Ascending aorta (tissue), 2 donors: ENCODE measurements around the gene ANKRD40CL. TPM values are rescaled to one million over a fixed set of nuclear protein-coding genes. Genes with fewer than 3 reads are reported as not detected.

Experiments used
- DNase-seq, 2 donors: peaks; one replicate each; pipeline ENCODE4 v3.0.0-alpha.2; 2019; ENCODE audit warnings: low spot score in 2 of 2
- H3K27ac ChIP-seq, 2 donors: fragments of 200-600 bp; sonication (generic); one replicate each; pipeline ENCODE4 v1.5.1; 2016 to 2017; ENCODE audit warnings: mild to moderate bottlenecking in 1 of 2
- H3K27me3 ChIP-seq: fragments of 200-600 bp; sonication (generic); one replicate; pipeline ENCODE4 v1.5.1; 2017
- H3K36me3 ChIP-seq, 2 donors: fragments of 200-600 bp; sonication (generic); one replicate each; pipeline ENCODE4 v1.5.1; 2016
- H3K4me1 ChIP-seq, 2 donors: fragments of 200-600 bp; sonication (generic); one replicate each; pipeline ENCODE4 v1.5.1; 2016 to 2017; ENCODE audit warnings: mild to moderate bottlenecking in 1 of 2
- H3K4me3 ChIP-seq, 2 donors: fragments of 200-600 bp; sonication (generic); one replicate each; pipeline ENCODE4 v1.5.1; 2016 to 2017; ENCODE audit warnings: mild to moderate bottlenecking in 1 of 2
- H3K9me3 ChIP-seq, 2 donors: fragments of 200-600 bp; sonication (generic); one replicate each; pipeline ENCODE4 v1.5.1; 2016
- CTCF ChIP-seq, 3 experiments: fragments of 200-600 bp in 2 of 3; fragments of 450-650 bp in 1 of 3; sonication (generic) in 2 of 3; IDR thresholded peaks; one replicate each; pipeline ENCODE4 v1.5.1; 2016 to 2019; ENCODE audit warnings: antibody characterized with exemption in 3 of 3, mild to moderate bottlenecking in 1 of 3, moderate library complexity in 1 of 3
- intact Hi-C: fragments of 100-400 bp; cut with DNase I; formaldehyde crosslinking; loops from one replicate; pipeline ENCODE4 v1.15.1; 2023
- total RNA-seq: library from RNA; depleted of rRNA; stranded (reverse); fragments of >200 nt; gene quantifications from one replicate; pipeline ENCODE4 v1.1.0, GENCODE V29; 2016

ANKRD40CL gene, protein sequence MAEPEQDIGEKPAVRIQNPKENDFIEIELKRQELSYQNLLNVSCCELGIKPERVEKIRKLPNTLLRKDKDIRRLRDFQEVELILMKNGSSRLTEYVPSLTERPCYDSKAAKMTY
- total RNA-seq, result not detected

DNA sequence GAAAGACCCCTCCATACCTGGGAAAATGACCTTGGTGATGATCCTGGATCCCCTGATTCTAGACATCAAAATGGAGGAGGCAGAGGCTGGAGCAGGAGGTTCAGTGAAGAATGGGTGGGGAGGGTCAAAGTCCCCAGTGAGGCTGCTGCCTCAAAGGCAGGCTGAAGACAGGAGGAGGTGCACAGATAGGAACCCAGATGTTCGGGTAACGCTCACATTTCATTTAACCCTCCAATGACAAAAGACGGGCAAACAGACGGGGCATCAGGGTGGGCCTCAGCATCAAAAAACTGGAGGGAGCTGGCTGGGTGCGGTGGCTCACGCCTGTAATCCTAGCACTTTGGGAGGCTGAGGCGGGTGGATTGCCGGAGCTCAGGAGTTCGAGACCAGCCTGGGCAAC, at the start of gene ANKRD40CL:
ANKRD40CL (minus strand) TSS at position 73 of the 400 bp plus-strand sequence. CDS start 605 bp downstream, outside the sequence.
- DNase-seq, result no peak
- peaks cover 6 to 11% of the 10 kb centered on the region in 2 donors for H3K4me1 ChIP-seq
- H3K9me3 ChIP-seq, result no peaks in the 10 kb centered on the region
- H3K36me3 ChIP-seq, result no peaks in the 10 kb centered on the region
- no peak within 1 kb of the TSS for H3K4me3 ChIP-seq
- no peaks in the 10 kb centered on the region for H3K27me3 ChIP-seq
- no peak for TF ChIP-seq CTCF (IDR thresholded peaks at IDR 0.05)
- intact Hi-C loops, result no loop called here
- no peak within 1 kb of the TSS for H3K27ac ChIP-seq

DNA sequence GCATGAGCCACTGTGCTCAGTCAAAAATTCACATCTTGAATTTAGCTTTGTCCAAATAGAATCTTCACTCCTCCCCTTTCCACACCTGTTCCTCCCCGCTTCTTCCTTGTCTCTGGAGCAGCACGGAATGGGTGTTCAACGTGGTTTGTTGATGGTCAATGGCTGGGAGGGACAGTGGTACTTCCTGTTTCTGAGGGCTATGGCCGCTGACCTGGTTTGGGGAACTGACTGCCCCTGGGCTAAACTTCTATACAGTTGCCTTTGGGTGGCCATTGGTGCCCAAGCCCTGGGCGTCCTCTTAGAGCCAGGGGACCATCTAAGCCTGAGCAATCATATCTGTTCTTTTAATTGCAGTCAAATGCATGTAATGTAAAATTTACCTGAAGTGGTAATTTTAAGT, 49.0 kb upstream of the ANKRD40CL start:
- H3K27ac ChIP-seq, result no peak overlapping the region
- H3K9me3 ChIP-seq, result no peaks in the 10 kb centered on the region
- H3K4me1 ChIP-seq, result no peaks in the 10 kb centered on the region
- no peak overlapping the region for H3K4me3 ChIP-seq
- H3K36me3 ChIP-seq, result no peaks in the 10 kb centered on the region
- DNase-seq, result no peak
- H3K27me3 ChIP-seq, result no peaks in the 10 kb centered on the region
- intact Hi-C loops, result loop anchor here (2.0 kb wide), 1 partner anchor 25 kb away; no protein-coding TSS in a partner anchor
- TF ChIP-seq CTCF (IDR thresholded peaks at IDR 0.05), result no peak

GRCh38 chr17:50815400-50815799, 48.1 kb upstream of the ANKRD40CL start:
- Histone ChIP-seq H3K4me1 (no peaks in the 10 kb centered on the region), H3K36me3 (no peaks in the 10 kb centered on the region), H3K27me3 (no peaks in the 10 kb centered on the region), H3K9me3 (no peaks in the 10 kb centered on the region), H3K4me3 (no peak overlapping the region), H3K27ac (no peak overlapping the region)
- intact Hi-C loops, result no loop called here
- no peak for DNase-seq
- no peak for TF ChIP-seq CTCF (IDR thresholded peaks at IDR 0.05)

- H3K27ac ChIP-seq, result no peak overlapping the region
- no peaks in the 10 kb centered on the region for H3K9me3 ChIP-seq
- no peak for DNase-seq
- no peak overlapping the region for H3K4me3 ChIP-seq
- H3K36me3 ChIP-seq, result no peaks in the 10 kb centered on the region
- no peaks in the 10 kb centered on the region for H3K27me3 ChIP-seq
- TF ChIP-seq CTCF (IDR thresholded peaks at IDR 0.05), result no peak
- H3K4me1 ChIP-seq, result no peaks in the 10 kb centered on the region
- intact Hi-C loops, result no loop called here
Observed at GRCh38 chr17:50813583-50813982, 46.3 kb upstream of the ANKRD40CL start.

GRCh38 chr17:50808888-50809287, 41.6 kb upstream of the ANKRD40CL start:
- Histone ChIP-seq H3K36me3 (no peaks in the 10 kb centered on the region), H3K4me1 (no peaks in the 10 kb centered on the region), H3K27me3 (no peaks in the 10 kb centered on the region), H3K9me3 (no peaks in the 10 kb centered on the region), H3K4me3 (no peak overlapping the region), H3K27ac (no peak overlapping the region)
- intact Hi-C loops, result no loop called here
- TF ChIP-seq CTCF (IDR thresholded peaks at IDR 0.05), result no peak
- no peak for DNase-seq

GRCh38 chr17:50808413-50808812, 41.1 kb upstream of the ANKRD40CL start:
- Histone ChIP-seq H3K27ac (no peak overlapping the region), H3K36me3 (no peaks in the 10 kb centered on the region), H3K4me3 (no peak overlapping the region), H3K9me3 (no peaks in the 10 kb centered on the region), H3K27me3 (no peaks in the 10 kb centered on the region), H3K4me1 (no peaks in the 10 kb centered on the region)
- TF ChIP-seq CTCF (IDR thresholded peaks at IDR 0.05), result no peak
- intact Hi-C loops, result no loop called here
- DNase-seq, result no peak
